B cell (primary cell): ENCODE measurements around the gene ZNF462.

Source experiments
- EZH2 ChIP-seq: IDR thresholded peaks from 2 replicates; pipeline ENCODE4 v1.6.1; 2012; ENCODE audit warnings: borderline replicate concordance, low read depth, mild to moderate bottlenecking, moderate library complexity, low read length; ENCODE audit not compliant: insufficient read depth, poor library complexity, severe bottlenecking
- TF ChIP-seq, protein P1 (sequence below): fragments of 200-600 bp; IDR thresholded peaks from one replicate; pipeline ENCODE4 v1.8.0; 2022; ENCODE audit warnings: antibody characterized with exemption, mild to moderate bottlenecking

- TF ChIP-seq, protein P1, sequence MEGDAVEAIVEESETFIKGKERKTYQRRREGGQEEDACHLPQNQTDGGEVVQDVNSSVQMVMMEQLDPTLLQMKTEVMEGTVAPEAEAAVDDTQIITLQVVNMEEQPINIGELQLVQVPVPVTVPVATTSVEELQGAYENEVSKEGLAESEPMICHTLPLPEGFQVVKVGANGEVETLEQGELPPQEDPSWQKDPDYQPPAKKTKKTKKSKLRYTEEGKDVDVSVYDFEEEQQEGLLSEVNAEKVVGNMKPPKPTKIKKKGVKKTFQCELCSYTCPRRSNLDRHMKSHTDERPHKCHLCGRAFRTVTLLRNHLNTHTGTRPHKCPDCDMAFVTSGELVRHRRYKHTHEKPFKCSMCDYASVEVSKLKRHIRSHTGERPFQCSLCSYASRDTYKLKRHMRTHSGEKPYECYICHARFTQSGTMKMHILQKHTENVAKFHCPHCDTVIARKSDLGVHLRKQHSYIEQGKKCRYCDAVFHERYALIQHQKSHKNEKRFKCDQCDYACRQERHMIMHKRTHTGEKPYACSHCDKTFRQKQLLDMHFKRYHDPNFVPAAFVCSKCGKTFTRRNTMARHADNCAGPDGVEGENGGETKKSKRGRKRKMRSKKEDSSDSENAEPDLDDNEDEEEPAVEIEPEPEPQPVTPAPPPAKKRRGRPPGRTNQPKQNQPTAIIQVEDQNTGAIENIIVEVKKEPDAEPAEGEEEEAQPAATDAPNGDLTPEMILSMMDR, result no peak
- no peak for TF ChIP-seq EZH2
Measured at GRCh38 chr9:106966481-106966880, 103.5 kb downstream of the ZNF462 start.
